HCT116 (cell line): ENCODE results near the gene ZFR. TPM values are rescaled to one million over a fixed set of nuclear protein-coding genes. Genes with fewer than 3 reads are reported as not detected.
"Not testable (repeated sequence)": the region's sequence is repeated elsewhere in the genome, so short reads cannot be mapped to it uniquely, and the experiment has no call there.

Source experiments
- ATAC-seq: fragments of 200-7000 bp; cut with Tn5 transposase; 2 replicates; pipeline ENCODE4 v1.9.1; 2020; ENCODE audit warnings: mild to moderate bottlenecking, moderate library complexity
- BruUV-seq: library from RNA; stranded (reverse); fragments of 400-500 nt; replicated peaks from 2 replicates; lab custom pipeline; 2021; lab: Mats Ljungman, UMichigan
- CTCF ChIA-PET: fragments of 300-600 bp; sonication (Branson Sonifier 250); formaldehyde crosslinking; loops from one replicate; lab custom pipeline; 2021; ENCODE audit warnings: antibody characterized with exemption; lab: Charles Lee
- POLR2A ChIA-PET: fragments of 300-600, 350-600 bp; sonication (Branson Sonifier 250); formaldehyde crosslinking; loops from one replicate; lab custom pipeline; 2021; ENCODE audit warnings: antibody characterized with exemption; lab: Charles Lee
- RAD21 ChIA-PET, 2 experiments: fragments of 300-600 bp; sonication (Branson Sonifier 250); formaldehyde crosslinking; loops; one replicate each; lab custom pipeline; 2023; ENCODE audit warnings: low total read pairs in 2 of 2; ENCODE audit not compliant: uncharacterized antibody in 2 of 2, unreplicated experiment in 2 of 2, low non-redundant PET in 1 of 2; lab: Charles Lee
- DNase-seq: peaks from one replicate; pipeline ENCODE4 v3.0.0-alpha.2; 2010; ENCODE audit warnings: low read depth, low spot score
- H2AFZ ChIP-seq: fragments of 200-600 bp; shearing (Covaris generic), sonication (generic); 2 replicates; pipeline ENCODE4 v1.6.1; 2017; ENCODE audit warnings: low read depth, mixed run types, mixed read lengths, antibody characterized with exemption, low read length; ENCODE audit not compliant: poor library complexity, severe bottlenecking
- H3K27ac ChIP-seq: 2 replicates; pipeline ENCODE4 v1.5.1; 2012; ENCODE audit warnings: low read depth, low read length
- H3K27me3 ChIP-seq: fragments of 200-600 bp; sonication (generic); 2 replicates; pipeline ENCODE4 v1.6.1; 2016; ENCODE audit warnings: mixed run types, low read length, mixed read lengths; ENCODE audit not compliant: insufficient read depth
- H3K36me3 ChIP-seq, 2 experiments: fragments of 200-500 bp in 1 of 2; fragments of 200-600 bp in 1 of 2; sonication (Bioruptor generic) in 1 of 2; sonication (generic) in 1 of 2; 2 replicates each; pipeline versions ENCODE4 v1.5.1 to v1.6.1; 2014 to 2016; ENCODE audit warnings: low read length in 2 of 2, inconsistent platforms in 1 of 2, mixed read lengths in 1 of 2, mixed run types in 1 of 2; ENCODE audit not compliant: insufficient read depth in 2 of 2, control insufficient read depth in 1 of 2
- H3K4me1 ChIP-seq, 2 experiments: fragments of 200-600 bp in 1 of 2; sonication (generic) in 1 of 2; 2 replicates each; pipeline versions ENCODE4 v1.5.1 to v1.6.1; 2012 to 2017; ENCODE audit warnings: low read length in 2 of 2, inconsistent platforms in 1 of 2, mild to moderate bottlenecking in 1 of 2, mixed read lengths in 1 of 2, mixed run types in 1 of 2, moderate library complexity in 1 of 2; ENCODE audit not compliant: insufficient read depth in 2 of 2, control insufficient read depth in 1 of 2
- H3K4me2 ChIP-seq: fragments of 200-600 bp; sonication (generic); 2 replicates; pipeline ENCODE4 v1.6.1; 2017; ENCODE audit warnings: mixed run types, low read length, mixed read lengths
- H3K4me3 ChIP-seq, 2 experiments: fragments of 200-600 bp in 1 of 2; sonication (generic) in 1 of 2; replicated peaks in 1 of 2; 2 replicates each; pipeline ENCODE4 v1.5.1; 2011 to 2016; ENCODE audit warnings: low read length in 2 of 2, control low read depth in 1 of 2, low read depth in 1 of 2, mild to moderate bottlenecking in 1 of 2, mixed read lengths in 1 of 2, mixed run types in 1 of 2
- H3K79me2 ChIP-seq: fragments of 200-600 bp; sonication (generic); 2 replicates; pipeline ENCODE4 v1.6.1; 2017; ENCODE audit warnings: mild to moderate bottlenecking, mixed run types, low read length, moderate library complexity, mixed read lengths; ENCODE audit not compliant: insufficient read depth
- H3K9ac ChIP-seq: fragments of 200-600 bp; sonication (generic); 2 replicates; pipeline ENCODE4 v1.6.1; 2016; ENCODE audit warnings: low read length, mixed read lengths
- H3K9me2 ChIP-seq: fragments of 200-600 bp; sonication (generic), shearing (Covaris generic); 2 replicates; pipeline ENCODE4 v1.6.1; 2017; ENCODE audit warnings: mixed run types, mild to moderate bottlenecking, moderate library complexity; ENCODE audit not compliant: insufficient read depth
- H3K9me3 ChIP-seq, 2 experiments: fragments of 200-500 bp in 1 of 2; fragments of 200-600 bp in 1 of 2; sonication (Bioruptor generic) in 1 of 2; sonication (generic) in 1 of 2; 2 replicates each; pipeline ENCODE4 v1.6.1; 2014 to 2017; ENCODE audit warnings: low read length in 2 of 2, mixed read lengths in 2 of 2, inconsistent platforms in 1 of 2, low read depth in 1 of 2, mild to moderate bottlenecking in 1 of 2, mixed run types in 1 of 2, moderate library complexity in 1 of 2; ENCODE audit not compliant: control insufficient read depth in 1 of 2, insufficient read depth in 1 of 2
- H4K20me1 ChIP-seq: fragments of 200-600 bp; sonication (generic), shearing (Covaris generic); 2 replicates; pipeline ENCODE4 v1.6.1; 2017; ENCODE audit warnings: mixed run types, mild to moderate bottlenecking, moderate library complexity; ENCODE audit not compliant: insufficient read depth
- CBX3 ChIP-seq: IDR thresholded peaks from 2 replicates; pipeline ENCODE4 v1.6.1; 2012; ENCODE audit warnings: low read depth
- CEBPB ChIP-seq: IDR thresholded peaks from 2 replicates; pipeline ENCODE4 v1.6.1; 2012; ENCODE audit warnings: low read depth
- EGR1 ChIP-seq: IDR thresholded peaks from 2 replicates; pipeline ENCODE4 v1.6.1; 2012; ENCODE audit warnings: low read depth
- ELF1 ChIP-seq: IDR thresholded peaks from 2 replicates; pipeline ENCODE4 v1.6.1; 2012; ENCODE audit warnings: low read depth, borderline replicate concordance
- EZH2 ChIP-seq: fragments of 200-600 bp; sonication (generic); IDR thresholded peaks from 2 replicates; pipeline ENCODE4 v1.6.1; 2017; ENCODE audit warnings: antibody characterized with exemption, mixed run types
- EZH2phosphoT487 ChIP-seq: fragments of 200-600 bp; IDR thresholded peaks from 2 replicates; pipeline ENCODE4 v1.6.1; 2018; ENCODE audit warnings: antibody characterized with exemption, borderline replicate concordance
- FOSL1 ChIP-seq: IDR thresholded peaks from 2 replicates; pipeline ENCODE4 v1.6.1; 2012; ENCODE audit warnings: low read depth
- POLR2A ChIP-seq: IDR thresholded peaks from 2 replicates; pipeline ENCODE4 v1.7.0; 2011; ENCODE audit warnings: borderline replicate concordance; ENCODE audit not compliant: insufficient read depth, insufficient read length; ENCODE audit errors: extremely low read depth
- POLR2AphosphoS5 ChIP-seq: IDR thresholded peaks from 2 replicates; pipeline ENCODE4 v1.6.1; 2011; ENCODE audit warnings: mild to moderate bottlenecking, low read depth, low read length, moderate library complexity
- RAD21 ChIP-seq: IDR thresholded peaks from 2 replicates; pipeline ENCODE4 v1.6.1; 2012; ENCODE audit warnings: low read depth, mild to moderate bottlenecking
- SIN3A ChIP-seq: IDR thresholded peaks from 2 replicates; pipeline ENCODE4 v1.6.1; 2012; ENCODE audit warnings: low read depth
- SP1 ChIP-seq: IDR thresholded peaks from 2 replicates; pipeline ENCODE4 v1.6.1; 2012; ENCODE audit warnings: low read depth
- SRF ChIP-seq: IDR thresholded peaks from 2 replicates; pipeline ENCODE4 v1.6.1; 2012; ENCODE audit warnings: low read depth
- TCF7L2 ChIP-seq: IDR thresholded peaks from 2 replicates; pipeline ENCODE4 v1.7.0; 2011; ENCODE audit warnings: borderline replicate concordance, inconsistent platforms; ENCODE audit not compliant: insufficient read depth, insufficient read length; ENCODE audit errors: extremely low read depth
- YY1 ChIP-seq: IDR thresholded peaks from 2 replicates; pipeline ENCODE4 v1.6.1; 2011; ENCODE audit warnings: low read length, low read depth, moderate library complexity, mild to moderate bottlenecking; ENCODE audit not compliant: insufficient replicate concordance; ENCODE audit errors: extremely low read depth
- ZNF274 ChIP-seq: fragments of 200-500 bp; sonication (Bioruptor generic); IDR thresholded peaks from 2 replicates; pipeline ENCODE4 v1.6.1; 2014; ENCODE audit warnings: mild to moderate bottlenecking, low read depth, low read length, inconsistent platforms
- intact Hi-C: fragments of 100-400 bp; cut with micrococcal nuclease; formaldehyde crosslinking; loops from 2 replicates; pipeline ENCODE4 v1.10.0; 2022
- total RNA-seq: library from RNA; stranded (reverse); gene quantifications from one replicate; pipeline ENCODE4 v1.2.1, GENCODE V29; 2021; ENCODE audit not compliant: unreplicated experiment
- TF ChIP-seq, protein P1 (sequence below): IDR thresholded peaks from 2 replicates; pipeline ENCODE4 v1.6.1; 2012; ENCODE audit warnings: low read depth
- TF ChIP-seq, protein P2 (sequence below), 3 experiments: fragments of 200-600 bp in 1 of 3; sonication (generic) in 1 of 3; IDR thresholded peaks in 2 of 3; conservative IDR thresholded peaks in 1 of 3; 2 replicates each; pipeline ENCODE4 v1.5.1; 2012 to 2017; ENCODE audit warnings: low read depth in 2 of 3, low read length in 2 of 3, antibody characterized with exemption in 1 of 3, borderline replicate concordance in 1 of 3, control low read depth in 1 of 3, mild to moderate bottlenecking in 1 of 3, mixed read lengths in 1 of 3, mixed run types in 1 of 3, moderate library complexity in 1 of 3; ENCODE audit not compliant: insufficient read depth in 1 of 3
- TF ChIP-seq, protein P3 (sequence below): IDR thresholded peaks from 2 replicates; pipeline ENCODE4 v1.6.1; 2012

The ZFR gene
- total RNA-seq, 1 experiment from 2014 or later, result 65.7 TPM

- TF ChIP-seq, protein P1, sequence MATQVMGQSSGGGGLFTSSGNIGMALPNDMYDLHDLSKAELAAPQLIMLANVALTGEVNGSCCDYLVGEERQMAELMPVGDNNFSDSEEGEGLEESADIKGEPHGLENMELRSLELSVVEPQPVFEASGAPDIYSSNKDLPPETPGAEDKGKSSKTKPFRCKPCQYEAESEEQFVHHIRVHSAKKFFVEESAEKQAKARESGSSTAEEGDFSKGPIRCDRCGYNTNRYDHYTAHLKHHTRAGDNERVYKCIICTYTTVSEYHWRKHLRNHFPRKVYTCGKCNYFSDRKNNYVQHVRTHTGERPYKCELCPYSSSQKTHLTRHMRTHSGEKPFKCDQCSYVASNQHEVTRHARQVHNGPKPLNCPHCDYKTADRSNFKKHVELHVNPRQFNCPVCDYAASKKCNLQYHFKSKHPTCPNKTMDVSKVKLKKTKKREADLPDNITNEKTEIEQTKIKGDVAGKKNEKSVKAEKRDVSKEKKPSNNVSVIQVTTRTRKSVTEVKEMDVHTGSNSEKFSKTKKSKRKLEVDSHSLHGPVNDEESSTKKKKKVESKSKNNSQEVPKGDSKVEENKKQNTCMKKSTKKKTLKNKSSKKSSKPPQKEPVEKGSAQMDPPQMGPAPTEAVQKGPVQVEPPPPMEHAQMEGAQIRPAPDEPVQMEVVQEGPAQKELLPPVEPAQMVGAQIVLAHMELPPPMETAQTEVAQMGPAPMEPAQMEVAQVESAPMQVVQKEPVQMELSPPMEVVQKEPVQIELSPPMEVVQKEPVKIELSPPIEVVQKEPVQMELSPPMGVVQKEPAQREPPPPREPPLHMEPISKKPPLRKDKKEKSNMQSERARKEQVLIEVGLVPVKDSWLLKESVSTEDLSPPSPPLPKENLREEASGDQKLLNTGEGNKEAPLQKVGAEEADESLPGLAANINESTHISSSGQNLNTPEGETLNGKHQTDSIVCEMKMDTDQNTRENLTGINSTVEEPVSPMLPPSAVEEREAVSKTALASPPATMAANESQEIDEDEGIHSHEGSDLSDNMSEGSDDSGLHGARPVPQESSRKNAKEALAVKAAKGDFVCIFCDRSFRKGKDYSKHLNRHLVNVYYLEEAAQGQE, result no peak
- TF ChIP-seq SIN3A, result no peak
- TF ChIP-seq EGR1, result no peak
- no peak for TF ChIP-seq TCF7L2
- TF ChIP-seq CEBPB, result no peak
- TF ChIP-seq, protein P2, sequence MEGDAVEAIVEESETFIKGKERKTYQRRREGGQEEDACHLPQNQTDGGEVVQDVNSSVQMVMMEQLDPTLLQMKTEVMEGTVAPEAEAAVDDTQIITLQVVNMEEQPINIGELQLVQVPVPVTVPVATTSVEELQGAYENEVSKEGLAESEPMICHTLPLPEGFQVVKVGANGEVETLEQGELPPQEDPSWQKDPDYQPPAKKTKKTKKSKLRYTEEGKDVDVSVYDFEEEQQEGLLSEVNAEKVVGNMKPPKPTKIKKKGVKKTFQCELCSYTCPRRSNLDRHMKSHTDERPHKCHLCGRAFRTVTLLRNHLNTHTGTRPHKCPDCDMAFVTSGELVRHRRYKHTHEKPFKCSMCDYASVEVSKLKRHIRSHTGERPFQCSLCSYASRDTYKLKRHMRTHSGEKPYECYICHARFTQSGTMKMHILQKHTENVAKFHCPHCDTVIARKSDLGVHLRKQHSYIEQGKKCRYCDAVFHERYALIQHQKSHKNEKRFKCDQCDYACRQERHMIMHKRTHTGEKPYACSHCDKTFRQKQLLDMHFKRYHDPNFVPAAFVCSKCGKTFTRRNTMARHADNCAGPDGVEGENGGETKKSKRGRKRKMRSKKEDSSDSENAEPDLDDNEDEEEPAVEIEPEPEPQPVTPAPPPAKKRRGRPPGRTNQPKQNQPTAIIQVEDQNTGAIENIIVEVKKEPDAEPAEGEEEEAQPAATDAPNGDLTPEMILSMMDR (IDR thresholded peaks at IDR 0.05 in 2 of 3, conservative IDR thresholded peaks at IDR 0.05 in 1 of 3; ENCODE audit: borderline replicate concordance in 1 of 3, insufficient read depth in 1 of 3, low read depth in 2 of 3, low read length in 2 of 3), result no peak
- TF ChIP-seq ELF1, result no peak
- TF ChIP-seq POLR2AphosphoS5, result no peak
- TF ChIP-seq EZH2, result no peak
- no peak for TF ChIP-seq YY1
- no peak for TF ChIP-seq POLR2A
- TF ChIP-seq SP1, result no peak
- no peak for TF ChIP-seq RAD21
- no peak for TF ChIP-seq EZH2phosphoT487
- TF ChIP-seq SRF, result no peak
- no peak for TF ChIP-seq FOSL1
- TF ChIP-seq, protein P3, sequence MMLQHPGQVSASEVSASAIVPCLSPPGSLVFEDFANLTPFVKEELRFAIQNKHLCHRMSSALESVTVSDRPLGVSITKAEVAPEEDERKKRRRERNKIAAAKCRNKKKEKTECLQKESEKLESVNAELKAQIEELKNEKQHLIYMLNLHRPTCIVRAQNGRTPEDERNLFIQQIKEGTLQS, result no peak
- TF ChIP-seq CBX3, result no peak
- no peak for TF ChIP-seq ZNF274
- Histone ChIP-seq H3K9me3 (no peaks in the 10 kb centered on the region), H3K4me1 (no peaks in the 10 kb centered on the region), H3K9ac (no peak overlapping the region), H2AFZ (no peak overlapping the region), H3K27ac (no peak overlapping the region), H3K4me3 (no peak overlapping the region), H3K36me3 (peaks cover 53 to 69% of the 10 kb centered on the region in 2 experiments), H3K4me2 (no peak overlapping the region), H4K20me1 (no peaks in the 10 kb centered on the region), H3K9me2 (no peaks in the 10 kb centered on the region), H3K79me2 (peaks cover 2% of the 10 kb centered on the region; the same call in 1 of the 2 replicates), H3K27me3 (no peaks in the 10 kb centered on the region)
- RAD21 ChIA-PET, result no interaction called here
- CTCF ChIA-PET, result no interaction called here
- DNase-seq, result no peak
- ATAC-seq, result no peak
- BruUV-seq, result no TSS peak
- POLR2A ChIA-PET, result no interaction called here
- intact Hi-C loops, result no loop called here
Observed at GRCh38 chr5:32400401-32400800, 44.1 kb downstream of the ZFR start.

DNA sequence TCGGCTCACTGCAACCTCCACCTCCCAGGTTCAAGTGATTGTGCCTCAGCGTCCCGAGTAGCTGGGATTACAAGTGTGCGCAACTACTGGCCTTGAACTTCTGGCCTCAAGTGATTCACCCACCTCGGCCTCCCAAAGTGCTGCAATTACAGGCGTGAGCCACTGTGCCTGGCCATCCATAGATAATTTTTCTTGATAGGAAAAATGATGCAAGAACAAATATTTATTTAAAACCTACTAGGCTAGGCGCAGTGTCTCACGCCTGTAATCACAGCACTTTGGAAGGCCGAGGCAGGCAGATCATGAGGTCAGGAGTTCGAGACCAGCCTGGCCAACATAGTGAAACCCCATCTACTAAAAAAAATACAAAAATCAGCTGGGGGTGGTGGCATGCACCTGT lies 45.8 kb downstream of the ZFR start:
- peaks cover 61 to 77% of the 10 kb centered on the region in 2 experiments for H3K36me3 ChIP-seq
- ATAC-seq, H3K9me2 ChIP-seq, RAD21 ChIA-PET, H3K27me3 ChIP-seq, CTCF ChIA-PET, H3K79me2 ChIP-seq, POLR2A ChIA-PET, intact Hi-C loops, H2AFZ ChIP-seq, BruUV-seq, H3K4me2 ChIP-seq, H3K4me3 ChIP-seq, H3K4me1 ChIP-seq, H3K9me3 ChIP-seq, DNase-seq, H3K27ac ChIP-seq, H4K20me1 ChIP-seq, H3K9ac ChIP-seq: not testable (repeated sequence)
